WERI-Rb-1 (cell line): ENCODE measurements around the gene PCSK6.

Experiments used
- DNase-seq: peaks from one replicate; pipeline ENCODE4 v3.0.0-alpha.2; 2020
- H3K27ac ChIP-seq: fragments of 250-450 bp; sonication (Bioruptor Pico); 2 replicates; pipeline ENCODE4 v1.5.1; 2020; ENCODE audit warnings: mild to moderate bottlenecking, moderate library complexity
- H3K27me3 ChIP-seq: fragments of 250-450 bp; sonication (Bioruptor Pico); 2 replicates; pipeline ENCODE4 v1.5.1; 2021; ENCODE audit warnings: mild to moderate bottlenecking, low read depth, moderate library complexity; ENCODE audit not compliant: insufficient read depth, severe bottlenecking
- H3K36me3 ChIP-seq: fragments of 250-450 bp; sonication (Bioruptor Pico); 2 replicates; pipeline ENCODE4 v1.5.1; 2020; ENCODE audit warnings: mild to moderate bottlenecking, moderate library complexity
- H3K4me3 ChIP-seq: 2 replicates; pipeline ENCODE4 v1.5.1; 2011; ENCODE audit warnings: low read depth, mild to moderate bottlenecking, control low read depth, low read length
- H3K9me3 ChIP-seq: fragments of 250-450 bp; sonication (Bioruptor Pico); 2 replicates; pipeline ENCODE4 v1.5.1; 2021; ENCODE audit warnings: mild to moderate bottlenecking, moderate library complexity; ENCODE audit not compliant: severe bottlenecking
- TF ChIP-seq, protein P1 (sequence below): IDR thresholded peaks from 2 replicates; pipeline ENCODE4 v1.5.1; 2011; ENCODE audit warnings: low read depth, mild to moderate bottlenecking, control low read depth, inconsistent platforms, low read length

Gene PCSK6

DNA sequence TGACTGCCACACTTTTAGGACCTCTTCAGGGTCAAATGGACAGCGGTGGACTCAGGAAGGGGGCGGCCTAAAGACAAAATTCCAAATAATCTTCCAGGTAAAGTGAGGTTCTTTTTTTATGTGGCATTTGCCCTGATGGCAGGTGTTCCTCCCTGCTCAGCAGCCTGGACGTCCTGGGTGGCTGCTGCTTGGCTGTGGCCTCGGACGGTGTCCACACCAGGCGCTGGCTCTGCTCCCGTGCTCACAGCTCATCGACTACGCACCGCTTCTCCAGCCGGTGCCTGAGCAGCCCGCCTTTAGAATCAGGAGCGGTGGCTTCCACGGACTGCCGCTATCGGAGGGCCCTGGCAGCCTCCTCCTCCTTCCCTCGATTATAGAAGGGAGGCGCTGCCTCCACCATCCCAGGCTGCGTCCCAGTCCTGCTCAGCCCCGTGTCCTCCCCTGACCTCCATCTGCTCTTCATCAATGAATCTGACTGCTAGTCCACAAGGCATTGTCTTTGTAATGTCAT is 41.9 kb downstream of the PCSK6 start:
- TF ChIP-seq, protein P1, sequence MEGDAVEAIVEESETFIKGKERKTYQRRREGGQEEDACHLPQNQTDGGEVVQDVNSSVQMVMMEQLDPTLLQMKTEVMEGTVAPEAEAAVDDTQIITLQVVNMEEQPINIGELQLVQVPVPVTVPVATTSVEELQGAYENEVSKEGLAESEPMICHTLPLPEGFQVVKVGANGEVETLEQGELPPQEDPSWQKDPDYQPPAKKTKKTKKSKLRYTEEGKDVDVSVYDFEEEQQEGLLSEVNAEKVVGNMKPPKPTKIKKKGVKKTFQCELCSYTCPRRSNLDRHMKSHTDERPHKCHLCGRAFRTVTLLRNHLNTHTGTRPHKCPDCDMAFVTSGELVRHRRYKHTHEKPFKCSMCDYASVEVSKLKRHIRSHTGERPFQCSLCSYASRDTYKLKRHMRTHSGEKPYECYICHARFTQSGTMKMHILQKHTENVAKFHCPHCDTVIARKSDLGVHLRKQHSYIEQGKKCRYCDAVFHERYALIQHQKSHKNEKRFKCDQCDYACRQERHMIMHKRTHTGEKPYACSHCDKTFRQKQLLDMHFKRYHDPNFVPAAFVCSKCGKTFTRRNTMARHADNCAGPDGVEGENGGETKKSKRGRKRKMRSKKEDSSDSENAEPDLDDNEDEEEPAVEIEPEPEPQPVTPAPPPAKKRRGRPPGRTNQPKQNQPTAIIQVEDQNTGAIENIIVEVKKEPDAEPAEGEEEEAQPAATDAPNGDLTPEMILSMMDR: no peak
- no peak for DNase-seq
- H3K27ac ChIP-seq: no peak overlapping the region
- H3K36me3 ChIP-seq: no peaks in the 10 kb centered on the region
- H3K9me3 ChIP-seq: no peaks in the 10 kb centered on the region
- H3K27me3 ChIP-seq: no peaks in the 10 kb centered on the region
- H3K4me3 ChIP-seq: no peak overlapping the region

DNA sequence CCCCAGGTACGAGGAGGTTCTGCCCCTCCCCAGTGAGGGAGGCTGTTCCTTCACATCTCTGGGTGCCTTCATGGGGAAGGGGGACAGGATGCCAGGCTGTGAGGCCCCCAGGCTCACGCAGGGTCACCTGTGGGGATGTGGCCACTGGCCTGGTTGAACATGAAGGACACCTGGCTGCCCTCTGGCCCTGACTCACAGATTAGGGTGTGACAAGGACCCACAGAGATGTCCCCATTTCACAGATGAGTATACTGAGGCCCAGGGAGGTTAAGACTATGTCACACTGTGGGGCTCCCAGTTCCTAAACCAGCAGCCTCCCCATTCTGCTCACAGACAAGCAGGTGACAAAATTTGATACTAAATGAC is 42.4 kb downstream of the PCSK6 start:
- no peaks in the 10 kb centered on the region for H3K36me3 ChIP-seq
- TF ChIP-seq, protein P1: no peak
- H3K4me3 ChIP-seq: no peak overlapping the region
- H3K27ac ChIP-seq: no peak overlapping the region
- no peak for DNase-seq
- no peaks in the 10 kb centered on the region for H3K9me3 ChIP-seq
- H3K27me3 ChIP-seq: no peaks in the 10 kb centered on the region

DNA sequence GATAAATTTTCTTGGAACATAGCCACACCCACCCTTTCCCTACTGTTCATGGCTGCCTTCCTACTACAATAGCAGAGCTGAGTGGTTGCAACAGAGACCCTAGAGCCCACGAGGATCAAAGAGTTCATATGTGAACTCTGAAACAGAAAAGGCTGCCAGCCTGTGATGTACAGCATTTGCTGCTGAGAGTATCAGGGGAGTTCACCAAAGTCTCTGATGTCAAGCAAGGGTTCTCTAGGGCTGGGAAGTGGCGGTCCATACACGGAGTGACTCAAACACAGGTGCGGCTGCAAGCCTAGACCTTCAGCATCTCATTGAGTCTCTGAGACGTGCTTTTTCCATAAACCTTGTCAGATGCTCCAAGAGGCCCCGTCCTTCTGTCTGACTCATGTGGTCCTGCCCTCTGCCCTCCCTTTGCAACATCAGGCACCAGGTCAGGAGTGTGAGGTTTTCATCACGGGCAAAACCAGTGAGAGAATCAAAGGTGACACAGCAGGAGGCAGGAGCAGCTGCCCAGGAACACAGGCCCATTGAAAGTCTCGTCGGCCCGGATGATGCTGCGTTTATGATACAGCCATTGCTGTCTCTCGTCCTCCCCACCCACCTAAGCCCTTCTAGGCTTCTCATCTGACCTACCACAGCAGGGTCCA is 42.9 kb downstream of the PCSK6 start:
- Histone ChIP-seq H3K9me3 (no peaks in the 10 kb centered on the region), H3K4me3 (no peak overlapping the region), H3K27me3 (no peaks in the 10 kb centered on the region), H3K36me3 (no peaks in the 10 kb centered on the region), H3K27ac (no peak overlapping the region)
- no peak for DNase-seq
- TF ChIP-seq, protein P1: no peak

DNA sequence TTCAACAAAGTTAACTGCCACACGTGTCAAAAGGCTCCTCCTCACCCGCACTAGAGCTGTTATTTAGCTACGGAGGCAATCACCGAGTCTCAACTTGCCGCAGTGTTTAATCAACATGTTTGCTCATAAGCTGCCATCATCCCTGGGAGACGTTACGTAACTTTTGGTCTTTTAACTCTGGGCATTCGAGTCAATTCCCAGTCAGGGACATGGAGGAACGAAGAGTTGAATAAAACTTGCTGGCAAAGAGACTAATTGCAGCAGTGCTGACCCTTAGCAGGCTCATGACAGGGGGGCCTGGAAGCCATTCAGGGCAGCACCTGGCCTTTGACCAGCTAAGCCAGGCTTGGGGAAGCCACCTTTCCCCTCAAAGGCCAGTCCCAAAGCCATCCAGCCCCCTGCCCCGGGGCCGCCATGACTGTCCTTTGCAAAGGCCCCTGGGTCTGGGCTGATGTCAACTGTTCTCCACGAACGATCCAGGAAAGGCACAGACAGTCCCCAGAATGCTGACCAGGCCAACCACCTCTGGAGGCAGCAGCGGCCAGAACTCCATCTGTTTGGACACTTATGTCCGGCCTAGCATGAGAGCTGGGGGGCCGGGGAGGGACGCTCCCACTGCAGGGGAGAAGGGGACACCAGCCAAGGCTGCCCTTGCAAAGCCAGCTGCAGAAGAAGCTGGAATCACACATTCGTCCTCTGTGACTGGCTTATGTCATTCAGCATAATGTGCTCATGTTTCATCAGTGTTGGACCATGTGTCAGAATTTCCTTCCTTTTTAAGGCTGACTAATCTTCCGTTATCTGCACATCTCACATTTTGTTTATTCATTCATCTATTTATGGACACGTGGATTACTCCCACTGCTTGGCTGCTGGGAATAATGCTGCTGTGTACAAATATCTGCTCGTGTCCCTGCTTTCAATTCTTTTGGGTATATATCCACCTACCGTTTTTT is 43.7 kb downstream of the PCSK6 start:
- Histone ChIP-seq H3K27ac (no peak overlapping the region), H3K27me3 (no peaks in the 10 kb centered on the region), H3K9me3 (no peaks in the 10 kb centered on the region), H3K36me3 (no peaks in the 10 kb centered on the region), H3K4me3 (no peak overlapping the region)
- TF ChIP-seq, protein P1: no peak
- no peak for DNase-seq

DNA sequence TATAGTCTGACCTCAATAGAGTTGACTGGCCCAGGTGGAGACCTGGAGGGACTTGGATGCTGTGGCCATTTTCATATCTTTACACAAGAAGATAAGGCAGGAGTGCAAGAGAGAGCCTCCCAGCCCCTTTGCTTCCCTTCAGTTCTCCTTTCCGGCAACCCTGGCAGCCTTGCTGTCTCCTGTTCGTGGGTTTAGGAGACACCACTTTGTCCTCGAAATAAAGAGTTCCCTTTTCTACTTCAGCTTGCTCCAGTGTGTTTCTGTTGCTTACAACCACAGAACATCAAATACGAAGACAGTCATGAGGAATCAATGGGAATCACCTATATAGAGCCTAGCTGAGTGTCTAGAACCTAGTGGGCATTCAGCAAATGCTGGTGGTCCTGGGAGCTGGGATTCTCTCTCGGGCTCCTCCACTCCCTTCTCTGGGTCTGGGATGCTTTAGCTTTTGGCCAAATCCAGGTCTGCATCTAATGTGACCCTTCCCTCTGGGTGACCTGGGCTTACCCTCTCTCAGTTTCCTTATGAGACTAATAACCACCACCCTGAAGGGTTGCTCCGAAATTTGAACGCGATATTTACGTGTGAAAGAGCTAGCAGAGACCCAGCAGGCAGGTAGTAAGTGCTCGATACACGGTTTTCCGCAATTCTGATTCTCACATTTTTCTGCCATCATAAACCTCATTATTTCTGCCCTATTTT is 44.5 kb downstream of the PCSK6 start:
- Histone ChIP-seq H3K9me3 (no peaks in the 10 kb centered on the region), H3K27me3 (no peaks in the 10 kb centered on the region), H3K36me3 (no peaks in the 10 kb centered on the region), H3K4me3 (no peak overlapping the region), H3K27ac (no peak overlapping the region)
- no peak for DNase-seq
- TF ChIP-seq, protein P1: no peak
